ENCODE data around the gene STK32C.

Gene STK32C

DNA sequence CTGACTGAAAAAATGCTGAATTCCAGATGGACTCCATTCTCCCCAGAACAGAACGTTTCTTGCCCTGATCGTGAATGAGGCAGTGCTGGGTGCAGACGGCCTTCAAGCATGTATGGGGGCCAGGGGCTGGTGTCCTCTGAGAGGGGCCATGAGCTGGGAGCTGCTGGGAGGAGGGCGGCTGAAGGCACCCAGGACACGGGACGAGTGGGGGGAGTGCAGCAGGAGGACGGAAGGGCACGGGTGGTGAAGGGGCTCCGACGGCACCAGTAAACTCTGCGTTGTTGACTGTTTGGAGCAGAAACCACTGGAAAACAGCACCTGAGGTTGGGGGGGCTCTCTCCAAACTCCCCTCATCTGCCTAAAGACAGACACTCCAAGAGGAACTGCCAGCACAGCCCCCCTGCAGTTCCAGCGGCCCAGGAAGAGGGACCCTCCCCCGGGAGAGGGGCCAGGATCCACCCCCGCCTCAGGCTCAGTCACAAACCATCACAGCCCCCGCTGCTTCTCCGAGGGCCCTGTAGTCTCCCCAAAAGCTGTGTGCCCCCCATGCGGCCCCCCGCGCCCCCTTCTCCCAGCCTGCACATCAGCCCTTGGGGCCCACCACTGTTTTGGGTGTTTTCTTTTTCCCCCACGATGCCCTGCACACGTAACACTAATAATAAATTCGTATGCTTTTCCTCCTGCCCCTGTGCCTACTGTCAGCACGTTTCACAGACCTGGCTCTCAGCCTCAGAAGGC is 65.5 kb downstream of the STK32C start:
- no peak for DNase-seq (ENCODE audit: low read depth in 1 of 2, low spot score in 1 of 2)

DNA sequence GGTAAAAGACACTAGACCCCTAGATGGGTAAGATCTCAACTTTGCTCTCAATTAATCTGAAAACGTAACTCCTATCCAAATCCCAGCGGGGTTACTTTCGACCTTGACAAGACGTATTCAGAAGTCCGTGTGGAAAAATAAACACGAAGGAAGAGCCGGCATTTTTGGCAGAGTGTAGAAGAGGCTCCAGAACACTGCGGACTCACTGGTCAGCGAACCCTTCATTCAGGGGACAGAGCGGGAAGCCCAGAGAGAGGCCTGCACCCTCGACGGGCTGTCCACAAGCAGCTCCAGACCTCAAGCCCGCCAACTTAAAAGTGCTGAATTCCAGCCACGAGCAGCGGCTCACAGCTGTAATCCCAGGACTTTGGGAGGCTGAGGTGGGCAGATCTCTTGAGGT is 66.3 kb downstream of the STK32C start:
- Histone ChIP-seq H3K27ac (replicated peaks) (no peak overlapping the region), H3K27me3 (ENCODE audit: insufficient read depth, poor library complexity, severe bottlenecking) (peaks cover 2% of the 10 kb centered on the region), H3K4me3 (replicated peaks; ENCODE audit: insufficient read depth, low read length) (no peak overlapping the region)
- DNase-seq (ENCODE audit: low read depth in 1 of 2, low spot score in 1 of 2): no peak
- TF ChIP-seq POLR2AphosphoS5 (IDR thresholded peaks at IDR 0.05; ENCODE audit: low read depth) (no peak), GABPA (IDR thresholded peaks at IDR 0.05; ENCODE audit: low read depth) (no peak), SPI1 (IDR thresholded peaks at IDR 0.05; ENCODE audit: borderline replicate concordance, low read depth) (no peak)
- TF ChIP-seq, protein P1, sequence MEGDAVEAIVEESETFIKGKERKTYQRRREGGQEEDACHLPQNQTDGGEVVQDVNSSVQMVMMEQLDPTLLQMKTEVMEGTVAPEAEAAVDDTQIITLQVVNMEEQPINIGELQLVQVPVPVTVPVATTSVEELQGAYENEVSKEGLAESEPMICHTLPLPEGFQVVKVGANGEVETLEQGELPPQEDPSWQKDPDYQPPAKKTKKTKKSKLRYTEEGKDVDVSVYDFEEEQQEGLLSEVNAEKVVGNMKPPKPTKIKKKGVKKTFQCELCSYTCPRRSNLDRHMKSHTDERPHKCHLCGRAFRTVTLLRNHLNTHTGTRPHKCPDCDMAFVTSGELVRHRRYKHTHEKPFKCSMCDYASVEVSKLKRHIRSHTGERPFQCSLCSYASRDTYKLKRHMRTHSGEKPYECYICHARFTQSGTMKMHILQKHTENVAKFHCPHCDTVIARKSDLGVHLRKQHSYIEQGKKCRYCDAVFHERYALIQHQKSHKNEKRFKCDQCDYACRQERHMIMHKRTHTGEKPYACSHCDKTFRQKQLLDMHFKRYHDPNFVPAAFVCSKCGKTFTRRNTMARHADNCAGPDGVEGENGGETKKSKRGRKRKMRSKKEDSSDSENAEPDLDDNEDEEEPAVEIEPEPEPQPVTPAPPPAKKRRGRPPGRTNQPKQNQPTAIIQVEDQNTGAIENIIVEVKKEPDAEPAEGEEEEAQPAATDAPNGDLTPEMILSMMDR (IDR thresholded peaks at IDR 0.05; ENCODE audit: insufficient read depth, low read length): no peak
- TF ChIP-seq, protein P2, sequence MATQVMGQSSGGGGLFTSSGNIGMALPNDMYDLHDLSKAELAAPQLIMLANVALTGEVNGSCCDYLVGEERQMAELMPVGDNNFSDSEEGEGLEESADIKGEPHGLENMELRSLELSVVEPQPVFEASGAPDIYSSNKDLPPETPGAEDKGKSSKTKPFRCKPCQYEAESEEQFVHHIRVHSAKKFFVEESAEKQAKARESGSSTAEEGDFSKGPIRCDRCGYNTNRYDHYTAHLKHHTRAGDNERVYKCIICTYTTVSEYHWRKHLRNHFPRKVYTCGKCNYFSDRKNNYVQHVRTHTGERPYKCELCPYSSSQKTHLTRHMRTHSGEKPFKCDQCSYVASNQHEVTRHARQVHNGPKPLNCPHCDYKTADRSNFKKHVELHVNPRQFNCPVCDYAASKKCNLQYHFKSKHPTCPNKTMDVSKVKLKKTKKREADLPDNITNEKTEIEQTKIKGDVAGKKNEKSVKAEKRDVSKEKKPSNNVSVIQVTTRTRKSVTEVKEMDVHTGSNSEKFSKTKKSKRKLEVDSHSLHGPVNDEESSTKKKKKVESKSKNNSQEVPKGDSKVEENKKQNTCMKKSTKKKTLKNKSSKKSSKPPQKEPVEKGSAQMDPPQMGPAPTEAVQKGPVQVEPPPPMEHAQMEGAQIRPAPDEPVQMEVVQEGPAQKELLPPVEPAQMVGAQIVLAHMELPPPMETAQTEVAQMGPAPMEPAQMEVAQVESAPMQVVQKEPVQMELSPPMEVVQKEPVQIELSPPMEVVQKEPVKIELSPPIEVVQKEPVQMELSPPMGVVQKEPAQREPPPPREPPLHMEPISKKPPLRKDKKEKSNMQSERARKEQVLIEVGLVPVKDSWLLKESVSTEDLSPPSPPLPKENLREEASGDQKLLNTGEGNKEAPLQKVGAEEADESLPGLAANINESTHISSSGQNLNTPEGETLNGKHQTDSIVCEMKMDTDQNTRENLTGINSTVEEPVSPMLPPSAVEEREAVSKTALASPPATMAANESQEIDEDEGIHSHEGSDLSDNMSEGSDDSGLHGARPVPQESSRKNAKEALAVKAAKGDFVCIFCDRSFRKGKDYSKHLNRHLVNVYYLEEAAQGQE (IDR thresholded peaks at IDR 0.05; ENCODE audit: insufficient replicate concordance, low read depth): no peak

More for the DNA sequence above, 65.5 kb downstream of the STK32C start:
- H3K27ac ChIP-seq (replicated peaks): no peak overlapping the region
- no peak overlapping the region for H3K4me3 ChIP-seq (replicated peaks; ENCODE audit: insufficient read depth, low read length)
- no peak for TF ChIP-seq POLR2AphosphoS5 (IDR thresholded peaks at IDR 0.05; ENCODE audit: low read depth)
- TF ChIP-seq GABPA (IDR thresholded peaks at IDR 0.05; ENCODE audit: low read depth): no peak
- no peak for TF ChIP-seq SPI1 (IDR thresholded peaks at IDR 0.05; ENCODE audit: borderline replicate concordance, low read depth)
- TF ChIP-seq, protein P1 (IDR thresholded peaks at IDR 0.05; ENCODE audit: insufficient read depth, low read length): no peak
- TF ChIP-seq, protein P2 (IDR thresholded peaks at IDR 0.05; ENCODE audit: insufficient replicate concordance, low read depth): no peak
- H3K27me3 ChIP-seq (ENCODE audit: insufficient read depth, poor library complexity, severe bottlenecking): peaks cover 2% of the 10 kb centered on the region

DNA sequence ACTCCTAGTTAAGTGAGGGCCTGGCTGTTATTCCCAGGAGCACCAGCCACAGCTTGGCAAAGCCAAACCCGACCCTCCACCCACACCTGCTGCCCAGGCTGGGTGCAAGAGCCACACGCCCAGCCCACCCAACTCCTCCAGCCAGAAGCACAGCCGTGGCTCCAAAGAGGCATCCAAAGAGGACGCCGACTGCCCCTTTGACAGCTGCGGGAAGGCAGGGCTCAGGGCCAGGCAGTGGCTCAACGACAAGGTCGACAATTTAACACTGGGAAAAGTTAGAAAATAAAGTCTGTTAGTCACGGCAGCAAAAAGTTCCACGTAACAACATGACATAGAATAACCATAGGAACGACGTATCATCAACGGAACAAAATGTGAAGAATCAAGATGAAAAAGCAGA is 66.7 kb downstream of the STK32C start:
- TF ChIP-seq, protein P1 (IDR thresholded peaks at IDR 0.05; ENCODE audit: insufficient read depth, low read length): no peak
- TF ChIP-seq GABPA (IDR thresholded peaks at IDR 0.05; ENCODE audit: low read depth): no peak
- no peak for TF ChIP-seq POLR2AphosphoS5 (IDR thresholded peaks at IDR 0.05; ENCODE audit: low read depth)
- TF ChIP-seq, protein P2 (IDR thresholded peaks at IDR 0.05; ENCODE audit: insufficient replicate concordance, low read depth): no peak
- TF ChIP-seq SPI1 (IDR thresholded peaks at IDR 0.05; ENCODE audit: borderline replicate concordance, low read depth): no peak
- Histone ChIP-seq H3K4me3 (replicated peaks; ENCODE audit: insufficient read depth, low read length) (no peak overlapping the region), H3K27me3 (ENCODE audit: insufficient read depth, poor library complexity, severe bottlenecking) (peaks cover 2% of the 10 kb centered on the region), H3K27ac (replicated peaks) (no peak overlapping the region)
- DNase-seq (ENCODE audit: low read depth in 1 of 2, low spot score in 1 of 2): no peak
